Gastrocnemius medialis (tissue), 4 donors: ENCODE data around the gene ZNF511. TPM values are rescaled to one million over a fixed set of nuclear protein-coding genes. Genes with fewer than 3 reads are reported as not detected.

Experiments used
- ATAC-seq, 2 donors: fragments of 150-250 bp; one replicate each; pipeline ENCODE4 v1.9.1; 2016
- DNase-seq, 2 donors: peaks; one replicate each; pipeline ENCODE4 v3.0.0-alpha.2; 2019
- H3K27ac ChIP-seq, 4 donors: fragments of 200-600 bp; sonication (generic); 1 replicate in 1 of 4; 2 replicates in 3 of 4; pipeline ENCODE4 v1.5.1; 2016 to 2018; ENCODE audit warnings: mild to moderate bottlenecking in 2 of 4, moderate library complexity in 1 of 4
- H3K27me3 ChIP-seq, 3 donors: fragments of 200-600 bp; sonication (generic) in 2 of 3; 1 replicate in 1 of 3; 2 replicates in 2 of 3; pipeline versions ENCODE4 v1.5.1 to v1.6.0; 2016 to 2019; ENCODE audit warnings: mild to moderate bottlenecking in 1 of 3, moderate library complexity in 1 of 3
- H3K36me3 ChIP-seq, 2 donors: fragments of 200-600 bp; sonication (generic) in 1 of 2; one replicate each; pipeline ENCODE4 v1.5.1; 2017 to 2018
- H3K4me1 ChIP-seq, 2 donors: fragments of 200-600 bp; sonication (generic) in 1 of 2; one replicate each; pipeline ENCODE4 v1.5.1; 2016 to 2017; ENCODE audit warnings: mild to moderate bottlenecking in 2 of 2
- H3K4me3 ChIP-seq, 4 donors: fragments of 200-600 bp; sonication (generic) in 3 of 4; 1 replicate in 1 of 4; 2 replicates in 3 of 4; pipeline ENCODE4 v1.5.1; 2016 to 2019; ENCODE audit warnings: mild to moderate bottlenecking in 2 of 4
- H3K9me3 ChIP-seq, 3 donors: fragments of 200-600 bp; sonication (generic) in 2 of 3; 1 replicate in 1 of 3; 2 replicates in 2 of 3; pipeline ENCODE4 v1.5.1; 2016 to 2019
- POLR2A ChIP-seq, 2 donors: fragments of 450-650 bp; IDR thresholded peaks; one replicate each; pipeline ENCODE4 v1.6.1; 2017; ENCODE audit warnings: antibody characterized with exemption in 2 of 2, mild to moderate bottlenecking in 2 of 2, moderate library complexity in 2 of 2
- in situ Hi-C, 4 donors: fragments of 200-750 bp; cut with MboI; loops; one replicate each; pipeline versions ENCODE4 v1.15.0 to v1.8.0; 2017; ENCODE audit warnings: low sequenced_read_pairs in 4 of 4
- intact Hi-C: fragments of 100-400 bp; cut with DNase I; formaldehyde crosslinking; loops from one replicate; pipeline ENCODE4 v1.15.1; 2023; ENCODE audit warnings: low total_unique reads
- total RNA-seq, 4 donors: library from RNA; depleted of rRNA; stranded (reverse); fragments of >200 nt; gene quantifications; one replicate each; pipeline versions ENCODE4 v1.1.0 to v1.2.3, GENCODE V29; 2016
- TF ChIP-seq, protein P1 (sequence below), 5 experiments: fragments of 450-650 bp in 3 of 5; fragments of 200-600 bp in 2 of 5; sonication (generic) in 2 of 5; IDR thresholded peaks in 4 of 5; conservative IDR thresholded peaks in 1 of 5; 1 replicate in 4 of 5; 2 replicates in 1 of 5; pipeline ENCODE4 v1.5.1; 2016 to 2019; ENCODE audit warnings: antibody characterized with exemption in 5 of 5, mild to moderate bottlenecking in 3 of 5, moderate library complexity in 3 of 5

The ZNF511 gene
- total RNA-seq, 4 donors from 2014 or later: 25.0 to 49.5 (median 41.9) TPM

- intact Hi-C loops: no loop called here
- no peak for TF ChIP-seq POLR2A (IDR thresholded peaks at IDR 0.05)
- TF ChIP-seq, protein P1, sequence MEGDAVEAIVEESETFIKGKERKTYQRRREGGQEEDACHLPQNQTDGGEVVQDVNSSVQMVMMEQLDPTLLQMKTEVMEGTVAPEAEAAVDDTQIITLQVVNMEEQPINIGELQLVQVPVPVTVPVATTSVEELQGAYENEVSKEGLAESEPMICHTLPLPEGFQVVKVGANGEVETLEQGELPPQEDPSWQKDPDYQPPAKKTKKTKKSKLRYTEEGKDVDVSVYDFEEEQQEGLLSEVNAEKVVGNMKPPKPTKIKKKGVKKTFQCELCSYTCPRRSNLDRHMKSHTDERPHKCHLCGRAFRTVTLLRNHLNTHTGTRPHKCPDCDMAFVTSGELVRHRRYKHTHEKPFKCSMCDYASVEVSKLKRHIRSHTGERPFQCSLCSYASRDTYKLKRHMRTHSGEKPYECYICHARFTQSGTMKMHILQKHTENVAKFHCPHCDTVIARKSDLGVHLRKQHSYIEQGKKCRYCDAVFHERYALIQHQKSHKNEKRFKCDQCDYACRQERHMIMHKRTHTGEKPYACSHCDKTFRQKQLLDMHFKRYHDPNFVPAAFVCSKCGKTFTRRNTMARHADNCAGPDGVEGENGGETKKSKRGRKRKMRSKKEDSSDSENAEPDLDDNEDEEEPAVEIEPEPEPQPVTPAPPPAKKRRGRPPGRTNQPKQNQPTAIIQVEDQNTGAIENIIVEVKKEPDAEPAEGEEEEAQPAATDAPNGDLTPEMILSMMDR (IDR thresholded peaks at IDR 0.05 in 4 of 5, conservative IDR thresholded peaks at IDR 0.05 in 1 of 5): no peak
Observed at GRCh38 chr10:133312016-133312768, 3.5 kb downstream of the ZNF511 start.

GRCh38 chr10:133312769-133313145, 4.0 kb downstream of the ZNF511 start:
- no peak overlapping the region for H3K27ac ChIP-seq
- TF ChIP-seq, protein P1 (IDR thresholded peaks at IDR 0.05 in 4 of 5, conservative IDR thresholded peaks at IDR 0.05 in 1 of 5): no peak
- TF ChIP-seq POLR2A (IDR thresholded peaks at IDR 0.05): no peak
- ATAC-seq (no peak), DNase-seq (no peak)
- H3K36me3 ChIP-seq: peaks cover 0 to 24% of the 10 kb centered on the region in 2 donors
- no peak overlapping the region for H3K4me3 ChIP-seq
- in situ Hi-C loops (no loop called here), intact Hi-C loops (no loop called here)
- no peaks in the 10 kb centered on the region for H3K27me3 ChIP-seq
- H3K4me1 ChIP-seq: peaks cover 3 to 5% of the 10 kb centered on the region in 2 donors
- H3K9me3 ChIP-seq: no peaks in the 10 kb centered on the region

More at GRCh38 chr10:133312016-133312768, 3.5 kb downstream of the ZNF511 start:
- no peaks in the 10 kb centered on the region for H3K27me3 ChIP-seq
- in situ Hi-C loops: no loop called here
- no peaks in the 10 kb centered on the region for H3K9me3 ChIP-seq
- H3K36me3 ChIP-seq: peaks cover 0 to 24% of the 10 kb centered on the region in 2 donors
- ATAC-seq (no peak), DNase-seq (no peak)
- H3K4me3 ChIP-seq: no peak overlapping the region
- H3K27ac ChIP-seq: no peak overlapping the region
- peaks cover 9 to 11% of the 10 kb centered on the region in 2 donors for H3K4me1 ChIP-seq

DNA sequence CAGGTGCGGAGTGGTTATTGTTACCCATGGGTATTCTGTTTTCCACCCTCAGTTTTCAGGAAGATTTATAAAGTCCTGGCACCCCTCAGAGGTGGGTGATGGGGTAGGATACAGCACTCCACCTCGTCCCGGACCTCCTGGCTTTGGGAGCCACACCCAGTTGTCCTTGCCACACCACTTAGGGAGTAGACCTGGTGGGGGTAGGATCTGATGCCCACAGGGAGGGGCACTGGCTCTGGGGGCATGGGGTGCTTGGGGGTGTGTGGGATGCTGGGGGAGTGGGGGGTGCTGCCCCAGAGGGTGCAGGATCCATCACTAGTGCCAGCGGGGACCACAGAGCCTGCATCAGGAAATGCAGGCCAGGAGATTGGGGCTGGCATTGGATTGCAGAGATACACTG, 4.5 kb downstream of the ZNF511 start:
- TF ChIP-seq POLR2A (IDR thresholded peaks at IDR 0.05): no peak
- TF ChIP-seq, protein P1 (IDR thresholded peaks at IDR 0.05 in 4 of 5, conservative IDR thresholded peaks at IDR 0.05 in 1 of 5): no peak
- intact Hi-C loops: no loop called here
- H3K27ac ChIP-seq: peak overlapping the region in 1 of 4 donors; percentile 26

DNA sequence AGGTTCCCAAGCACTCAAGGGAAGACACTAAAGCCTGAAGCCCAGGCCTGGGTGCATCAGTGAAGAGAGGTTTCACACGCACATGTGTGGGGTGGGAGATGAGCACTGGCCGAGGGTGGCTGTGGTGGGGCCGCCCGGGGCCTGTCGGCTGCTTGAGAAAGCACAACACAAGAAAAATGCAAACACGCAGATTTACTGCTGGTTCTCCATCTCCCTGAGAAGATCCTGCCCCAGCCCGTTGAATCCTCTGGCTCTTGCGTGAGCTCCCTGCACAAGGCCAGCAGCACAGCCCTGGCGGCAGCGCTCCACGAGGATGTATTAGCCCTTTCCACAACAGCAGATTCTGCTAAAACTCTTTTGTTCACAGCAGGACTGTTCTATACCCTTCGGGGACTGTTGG, 6.2 kb downstream of the ZNF511 start:
- in situ Hi-C loops: no loop called here
- Histone ChIP-seq H3K36me3 (peaks cover 0 to 24% of the 10 kb centered on the region in 2 donors), H3K4me1 (peaks cover 0 to 3% of the 10 kb centered on the region in 2 donors), H3K4me3 (no peak overlapping the region), H3K9me3 (no peaks in the 10 kb centered on the region), H3K27ac (no peak overlapping the region), H3K27me3 (peaks cover 6 to 15% (median 10%) of the 10 kb centered on the region in 3 donors)
- ATAC-seq (no peak), DNase-seq (no peak)
- intact Hi-C loops: no loop called here
- TF ChIP-seq, protein P1 (IDR thresholded peaks at IDR 0.05 in 4 of 5, conservative IDR thresholded peaks at IDR 0.05 in 1 of 5): no peak
- no peak for TF ChIP-seq POLR2A (IDR thresholded peaks at IDR 0.05)

More for the DNA sequence above, 4.5 kb downstream of the ZNF511 start:
- Histone ChIP-seq H3K4me1 (peaks cover 0 to 3% of the 10 kb centered on the region in 2 donors), H3K36me3 (peaks cover 0 to 24% of the 10 kb centered on the region in 2 donors), H3K9me3 (no peaks in the 10 kb centered on the region), H3K27me3 (no peaks in the 10 kb centered on the region), H3K4me3 (no peak overlapping the region)
- in situ Hi-C loops: no loop called here
- no peak for DNase-seq
- no peak for ATAC-seq
